ENCODE results near the gene OR13C4.

OR13C4 gene

DNA sequence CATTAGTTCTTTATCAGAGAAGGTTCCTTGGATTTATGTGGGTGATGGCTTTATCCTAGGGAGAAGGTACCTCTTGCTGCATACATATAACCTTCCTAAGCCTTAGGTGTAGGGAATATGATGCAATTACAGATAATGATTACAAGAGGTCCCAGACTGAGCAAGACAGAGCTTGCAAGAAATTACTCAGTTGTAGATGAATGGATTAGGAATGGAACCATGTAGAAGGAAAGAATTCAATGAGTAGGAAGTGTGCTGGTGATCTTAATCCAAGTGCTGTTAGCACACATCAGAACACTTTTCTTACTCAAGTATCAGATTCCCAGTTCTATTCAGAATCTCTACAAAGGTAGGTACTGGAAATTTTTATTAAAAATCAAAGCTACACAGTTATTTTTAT, 20.4 kb downstream of the OR13C4 start:
- TF ChIP-seq, protein P1, sequence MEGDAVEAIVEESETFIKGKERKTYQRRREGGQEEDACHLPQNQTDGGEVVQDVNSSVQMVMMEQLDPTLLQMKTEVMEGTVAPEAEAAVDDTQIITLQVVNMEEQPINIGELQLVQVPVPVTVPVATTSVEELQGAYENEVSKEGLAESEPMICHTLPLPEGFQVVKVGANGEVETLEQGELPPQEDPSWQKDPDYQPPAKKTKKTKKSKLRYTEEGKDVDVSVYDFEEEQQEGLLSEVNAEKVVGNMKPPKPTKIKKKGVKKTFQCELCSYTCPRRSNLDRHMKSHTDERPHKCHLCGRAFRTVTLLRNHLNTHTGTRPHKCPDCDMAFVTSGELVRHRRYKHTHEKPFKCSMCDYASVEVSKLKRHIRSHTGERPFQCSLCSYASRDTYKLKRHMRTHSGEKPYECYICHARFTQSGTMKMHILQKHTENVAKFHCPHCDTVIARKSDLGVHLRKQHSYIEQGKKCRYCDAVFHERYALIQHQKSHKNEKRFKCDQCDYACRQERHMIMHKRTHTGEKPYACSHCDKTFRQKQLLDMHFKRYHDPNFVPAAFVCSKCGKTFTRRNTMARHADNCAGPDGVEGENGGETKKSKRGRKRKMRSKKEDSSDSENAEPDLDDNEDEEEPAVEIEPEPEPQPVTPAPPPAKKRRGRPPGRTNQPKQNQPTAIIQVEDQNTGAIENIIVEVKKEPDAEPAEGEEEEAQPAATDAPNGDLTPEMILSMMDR (IDR thresholded peaks at IDR 0.05; ENCODE audit: low read depth, low read length): no peak
- no peak overlapping the region for H3K4me3 ChIP-seq (replicated peaks in 1 of 2; ENCODE audit: low read depth in 2 of 2, low read length in 2 of 2)
- no peak for DNase-seq (ENCODE audit: low read depth in 2 of 2)

DNA sequence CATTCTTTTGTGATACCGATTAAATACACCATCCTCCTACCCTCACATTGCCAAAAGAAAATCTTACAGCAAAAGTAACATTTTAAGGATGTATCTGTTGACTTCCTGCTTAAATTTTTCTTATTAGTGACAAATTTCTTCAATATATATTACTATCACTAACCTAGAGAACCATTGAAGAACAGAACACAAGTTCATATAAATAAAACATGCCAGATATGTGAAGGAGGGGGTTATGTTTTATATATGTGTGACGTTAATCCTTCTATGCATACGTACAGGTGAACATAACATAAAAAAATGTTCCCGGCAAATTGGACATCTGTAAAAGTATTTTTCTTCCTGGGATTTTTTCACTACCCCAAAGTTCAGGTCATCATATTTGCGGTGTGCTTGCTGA, 23.0 kb downstream of the OR13C4 start, which contains the start of gene OR13F1:
Gene OR13F1 (plus strand): TSS at position 301 of the 400 bp plus-strand sequence. CDS start 0 bp downstream, at position 301.
- H3K4me3 ChIP-seq (replicated peaks in 1 of 2; ENCODE audit: low read depth in 2 of 2, low read length in 2 of 2): no peak within 1 kb of the TSS
- no peak for DNase-seq (ENCODE audit: low read depth in 2 of 2)
- TF ChIP-seq, protein P1 (IDR thresholded peaks at IDR 0.05; ENCODE audit: low read depth, low read length): no peak

DNA sequence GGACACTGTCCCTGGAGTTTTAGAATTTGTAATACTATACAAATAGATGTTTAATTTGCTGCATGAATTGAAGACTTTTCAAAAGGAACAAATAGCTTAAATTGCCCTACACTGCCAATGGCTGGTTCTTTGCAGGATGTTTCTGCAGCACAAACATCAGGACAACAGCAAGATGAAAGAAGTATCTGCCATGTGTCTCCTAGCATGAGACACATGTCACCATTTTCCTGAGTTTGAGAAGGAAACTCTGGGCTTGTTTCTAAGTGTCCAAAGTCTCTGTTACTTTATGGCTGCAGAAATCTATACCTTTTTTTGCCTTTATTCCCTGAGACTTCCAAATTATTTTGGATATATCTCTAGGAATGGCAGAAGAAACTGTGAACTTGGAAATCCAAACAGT, 23.6 kb downstream of the OR13C4 start:
- no peak for DNase-seq (ENCODE audit: low read depth in 2 of 2)
- TF ChIP-seq, protein P1 (IDR thresholded peaks at IDR 0.05; ENCODE audit: low read depth, low read length): no peak
- H3K4me3 ChIP-seq (replicated peaks in 1 of 2; ENCODE audit: low read depth in 2 of 2, low read length in 2 of 2): no peak overlapping the region

DNA sequence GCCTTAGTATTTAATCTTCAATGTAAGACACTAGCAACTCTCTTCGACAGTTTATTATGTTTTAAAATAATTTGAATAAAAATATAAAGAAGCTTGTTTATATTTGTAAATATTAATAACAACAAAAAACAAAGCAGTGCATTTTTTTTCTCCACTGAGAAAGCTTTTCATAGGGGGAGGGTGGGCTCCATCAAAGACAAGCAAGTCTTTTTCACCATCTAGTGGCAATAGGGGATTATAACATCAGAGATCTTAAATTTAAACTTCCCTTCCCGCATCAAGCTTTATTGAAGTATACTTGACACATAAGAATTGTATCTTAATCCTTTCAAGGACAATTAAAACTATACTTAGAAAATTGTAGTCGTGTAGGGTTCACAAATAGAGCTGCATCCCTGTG, 32.2 kb downstream of the OR13C4 start:
- TF ChIP-seq, protein P1 (IDR thresholded peaks at IDR 0.05; ENCODE audit: low read depth, low read length): no peak
- peak in 1 of 2 donors; percentile 15 for DNase-seq (ENCODE audit: low read depth in 2 of 2)
- no peak overlapping the region for H3K4me3 ChIP-seq (replicated peaks in 1 of 2; ENCODE audit: low read depth in 2 of 2, low read length in 2 of 2)

DNA sequence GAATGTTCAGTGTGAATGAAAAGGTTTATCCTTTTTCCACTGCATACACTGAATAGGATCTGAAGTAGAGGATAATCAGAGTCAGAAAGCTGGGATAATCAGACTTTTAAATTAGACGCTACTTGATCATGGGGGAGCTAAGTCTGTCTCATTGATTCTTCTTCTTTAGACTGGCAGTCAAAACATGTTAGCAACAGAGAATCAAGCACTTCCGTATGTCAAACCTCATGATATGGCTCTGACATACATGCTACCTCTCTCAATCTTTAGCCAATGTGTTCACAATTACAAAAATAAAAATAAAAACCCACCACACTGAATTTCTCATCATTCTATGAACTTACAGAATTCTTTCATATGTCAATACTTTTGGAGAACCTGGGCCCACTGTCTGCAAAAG, 42.0 kb downstream of the OR13C4 start:
- no peak for DNase-seq (ENCODE audit: low read depth in 2 of 2)
- no peak overlapping the region for H3K4me3 ChIP-seq (replicated peaks in 1 of 2; ENCODE audit: low read depth in 2 of 2, low read length in 2 of 2)
- TF ChIP-seq, protein P1 (IDR thresholded peaks at IDR 0.05; ENCODE audit: low read depth, low read length): no peak

DNA sequence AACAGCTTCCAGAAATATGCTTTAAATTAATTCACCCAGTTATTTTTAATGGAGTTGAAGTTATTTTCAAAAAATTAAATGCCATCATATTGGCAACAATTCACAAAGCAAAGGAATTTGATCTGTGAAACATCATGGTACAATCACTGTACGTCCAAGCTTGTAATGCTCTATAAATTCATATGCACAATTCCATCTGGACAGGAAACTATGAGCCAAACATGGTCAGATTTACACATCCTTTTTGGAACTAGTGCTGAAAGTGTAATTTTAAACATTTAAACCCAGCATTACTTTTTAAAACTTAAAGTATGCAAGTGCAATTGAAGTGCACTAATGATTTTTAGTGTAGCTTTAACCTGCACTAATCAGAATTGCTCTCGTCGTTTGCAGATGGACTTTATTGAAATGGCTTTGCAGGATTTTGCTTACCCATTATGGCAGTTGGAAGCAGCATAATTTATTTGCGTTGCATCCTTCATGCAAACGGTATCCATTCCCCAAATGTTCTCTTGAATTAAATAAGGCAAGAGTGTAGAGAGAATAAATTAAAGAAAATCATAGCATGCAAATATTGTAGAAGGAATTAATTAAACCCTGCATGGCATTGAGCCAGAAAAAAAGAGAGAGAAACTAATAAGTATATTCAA, 44.0 kb downstream of the OR13C4 start:
- no peak for DNase-seq (ENCODE audit: low read depth in 2 of 2)
- no peak overlapping the region for H3K4me3 ChIP-seq (replicated peaks in 1 of 2; ENCODE audit: low read depth in 2 of 2, low read length in 2 of 2)
- TF ChIP-seq, protein P1 (IDR thresholded peaks at IDR 0.05; ENCODE audit: low read depth, low read length): no peak

Data from cardiac fibroblast (primary cell).